ENCODE data around the gene EEA1.

DNA sequence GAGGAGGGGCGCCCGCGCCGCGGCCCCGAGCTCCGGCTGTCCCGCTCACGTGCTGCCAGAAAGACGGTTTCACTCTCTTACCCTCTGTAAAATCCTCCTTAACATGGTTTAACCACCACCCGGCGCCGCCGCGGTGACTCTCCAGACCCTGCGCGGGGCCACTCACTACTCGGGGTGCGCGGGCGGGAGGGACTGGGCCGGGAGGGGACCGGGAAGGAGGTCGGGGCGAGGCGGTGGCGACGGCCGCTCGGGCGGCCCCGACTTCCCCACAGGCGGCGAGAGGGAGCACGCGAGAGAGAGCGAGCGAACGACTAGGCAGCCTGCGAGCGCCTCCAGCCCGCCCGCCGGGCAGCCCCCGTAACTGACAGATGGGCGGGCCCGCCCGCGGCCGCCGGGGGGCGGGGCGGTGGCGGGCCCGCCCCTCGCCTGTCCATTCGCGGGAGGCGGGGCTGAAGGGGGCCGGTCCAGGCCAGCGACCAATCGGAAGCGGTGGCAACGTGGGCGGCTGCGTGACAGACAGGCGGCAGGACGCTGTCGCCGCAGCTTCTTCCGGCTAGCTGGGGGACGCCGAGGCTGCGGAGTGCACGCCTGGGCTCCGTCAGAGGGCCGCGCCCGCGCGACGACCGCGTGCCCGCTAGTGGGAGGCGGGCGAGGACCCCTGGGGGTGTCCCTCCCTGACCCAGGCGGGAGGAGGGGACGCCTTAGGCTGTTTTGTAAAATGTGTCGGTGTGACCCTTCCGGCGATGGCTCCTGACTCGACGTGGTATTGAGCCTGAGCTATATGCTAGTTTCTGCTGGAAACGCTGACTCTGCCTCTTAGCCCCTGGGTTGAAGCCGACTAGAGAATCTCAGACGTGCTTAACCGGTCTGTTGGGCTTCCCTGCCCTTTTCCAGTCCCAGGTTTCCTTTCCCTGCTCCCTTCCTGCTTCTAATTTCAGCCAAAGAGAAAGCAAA, at the start of gene EEA1:
- TF ChIP-seq, protein P1, sequence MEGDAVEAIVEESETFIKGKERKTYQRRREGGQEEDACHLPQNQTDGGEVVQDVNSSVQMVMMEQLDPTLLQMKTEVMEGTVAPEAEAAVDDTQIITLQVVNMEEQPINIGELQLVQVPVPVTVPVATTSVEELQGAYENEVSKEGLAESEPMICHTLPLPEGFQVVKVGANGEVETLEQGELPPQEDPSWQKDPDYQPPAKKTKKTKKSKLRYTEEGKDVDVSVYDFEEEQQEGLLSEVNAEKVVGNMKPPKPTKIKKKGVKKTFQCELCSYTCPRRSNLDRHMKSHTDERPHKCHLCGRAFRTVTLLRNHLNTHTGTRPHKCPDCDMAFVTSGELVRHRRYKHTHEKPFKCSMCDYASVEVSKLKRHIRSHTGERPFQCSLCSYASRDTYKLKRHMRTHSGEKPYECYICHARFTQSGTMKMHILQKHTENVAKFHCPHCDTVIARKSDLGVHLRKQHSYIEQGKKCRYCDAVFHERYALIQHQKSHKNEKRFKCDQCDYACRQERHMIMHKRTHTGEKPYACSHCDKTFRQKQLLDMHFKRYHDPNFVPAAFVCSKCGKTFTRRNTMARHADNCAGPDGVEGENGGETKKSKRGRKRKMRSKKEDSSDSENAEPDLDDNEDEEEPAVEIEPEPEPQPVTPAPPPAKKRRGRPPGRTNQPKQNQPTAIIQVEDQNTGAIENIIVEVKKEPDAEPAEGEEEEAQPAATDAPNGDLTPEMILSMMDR (conservative IDR thresholded peaks at IDR 0.05; ENCODE audit: low read length) = peak; percentile 40; the same call in 1 of the 2 replicates
- no peak for TF ChIP-seq EZH2phosphoT487 (IDR thresholded peaks at IDR 0.05; ENCODE audit: borderline replicate concordance, low read depth, low read length)
